HL-60 (cell line): Measurements from ENCODE around the gene HTRA1.

ENCODE experiments used
- DNase-seq, 2 experiments: peaks; one replicate each; pipeline ENCODE4 v3.0.0-alpha.2; 2010 to 2020; ENCODE audit warnings: low read depth in 1 of 2, low spot score in 1 of 2
- H3K27ac ChIP-seq: fragments of 250-450 bp; sonication (Bioruptor Pico); replicated peaks from 2 replicates; pipeline ENCODE4 v1.5.1; 2020; ENCODE audit warnings: mild to moderate bottlenecking, moderate library complexity
- H3K27me3 ChIP-seq: fragments of 250-450 bp; sonication (Bioruptor Pico); 2 replicates; pipeline ENCODE4 v1.5.1; 2021; ENCODE audit warnings: mild to moderate bottlenecking, moderate library complexity; ENCODE audit not compliant: insufficient read depth, poor library complexity, severe bottlenecking
- H3K4me3 ChIP-seq: replicated peaks from 2 replicates; pipeline ENCODE4 v1.5.1; 2011; ENCODE audit warnings: mild to moderate bottlenecking, control low read depth, low read length; ENCODE audit not compliant: insufficient read depth
- GABPA ChIP-seq: IDR thresholded peaks from 2 replicates; pipeline ENCODE4 v1.6.1; 2012; ENCODE audit warnings: low read depth
- POLR2AphosphoS5 ChIP-seq: IDR thresholded peaks from 2 replicates; pipeline ENCODE4 v1.6.1; 2012; ENCODE audit warnings: low read depth
- SPI1 ChIP-seq: IDR thresholded peaks from 2 replicates; pipeline ENCODE4 v1.6.1; 2012; ENCODE audit warnings: low read depth, mild to moderate bottlenecking, borderline replicate concordance
- TF ChIP-seq, protein P1 (sequence below): IDR thresholded peaks from 2 replicates; pipeline ENCODE4 v1.6.1; 2012; ENCODE audit warnings: low read depth; ENCODE audit not compliant: insufficient replicate concordance
- TF ChIP-seq, protein P2 (sequence below): IDR thresholded peaks from one replicate; pipeline ENCODE4 v1.5.1; 2011; ENCODE audit warnings: low read length, control low read depth, inconsistent platforms; ENCODE audit not compliant: insufficient read depth

HTRA1 gene

DNA sequence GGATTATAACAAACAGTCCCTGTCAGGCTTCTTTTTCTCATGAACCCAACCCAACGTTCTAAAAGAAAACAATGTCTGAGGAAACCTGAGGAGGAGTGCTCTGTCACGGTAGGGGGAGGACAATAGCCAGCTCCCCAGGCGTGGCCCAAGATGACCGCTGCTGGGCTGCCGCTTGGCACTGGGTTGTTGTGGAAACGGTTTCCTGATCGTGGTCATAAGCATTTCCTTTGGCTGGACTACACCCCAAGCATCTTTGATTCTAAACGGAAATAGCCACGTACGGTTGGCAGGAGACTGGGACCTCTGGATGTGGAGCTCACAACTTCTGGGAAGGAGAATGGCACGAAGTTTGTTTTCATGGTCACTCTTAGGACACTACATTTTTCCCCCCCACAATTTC, 68.8 kb downstream of the HTRA1 start:
- H3K27me3 ChIP-seq, result no peaks in the 10 kb centered on the region
- TF ChIP-seq, protein P1, sequence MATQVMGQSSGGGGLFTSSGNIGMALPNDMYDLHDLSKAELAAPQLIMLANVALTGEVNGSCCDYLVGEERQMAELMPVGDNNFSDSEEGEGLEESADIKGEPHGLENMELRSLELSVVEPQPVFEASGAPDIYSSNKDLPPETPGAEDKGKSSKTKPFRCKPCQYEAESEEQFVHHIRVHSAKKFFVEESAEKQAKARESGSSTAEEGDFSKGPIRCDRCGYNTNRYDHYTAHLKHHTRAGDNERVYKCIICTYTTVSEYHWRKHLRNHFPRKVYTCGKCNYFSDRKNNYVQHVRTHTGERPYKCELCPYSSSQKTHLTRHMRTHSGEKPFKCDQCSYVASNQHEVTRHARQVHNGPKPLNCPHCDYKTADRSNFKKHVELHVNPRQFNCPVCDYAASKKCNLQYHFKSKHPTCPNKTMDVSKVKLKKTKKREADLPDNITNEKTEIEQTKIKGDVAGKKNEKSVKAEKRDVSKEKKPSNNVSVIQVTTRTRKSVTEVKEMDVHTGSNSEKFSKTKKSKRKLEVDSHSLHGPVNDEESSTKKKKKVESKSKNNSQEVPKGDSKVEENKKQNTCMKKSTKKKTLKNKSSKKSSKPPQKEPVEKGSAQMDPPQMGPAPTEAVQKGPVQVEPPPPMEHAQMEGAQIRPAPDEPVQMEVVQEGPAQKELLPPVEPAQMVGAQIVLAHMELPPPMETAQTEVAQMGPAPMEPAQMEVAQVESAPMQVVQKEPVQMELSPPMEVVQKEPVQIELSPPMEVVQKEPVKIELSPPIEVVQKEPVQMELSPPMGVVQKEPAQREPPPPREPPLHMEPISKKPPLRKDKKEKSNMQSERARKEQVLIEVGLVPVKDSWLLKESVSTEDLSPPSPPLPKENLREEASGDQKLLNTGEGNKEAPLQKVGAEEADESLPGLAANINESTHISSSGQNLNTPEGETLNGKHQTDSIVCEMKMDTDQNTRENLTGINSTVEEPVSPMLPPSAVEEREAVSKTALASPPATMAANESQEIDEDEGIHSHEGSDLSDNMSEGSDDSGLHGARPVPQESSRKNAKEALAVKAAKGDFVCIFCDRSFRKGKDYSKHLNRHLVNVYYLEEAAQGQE, result no peak
- TF ChIP-seq GABPA (no peak), POLR2AphosphoS5 (no peak), SPI1 (no peak)
- TF ChIP-seq, protein P2, sequence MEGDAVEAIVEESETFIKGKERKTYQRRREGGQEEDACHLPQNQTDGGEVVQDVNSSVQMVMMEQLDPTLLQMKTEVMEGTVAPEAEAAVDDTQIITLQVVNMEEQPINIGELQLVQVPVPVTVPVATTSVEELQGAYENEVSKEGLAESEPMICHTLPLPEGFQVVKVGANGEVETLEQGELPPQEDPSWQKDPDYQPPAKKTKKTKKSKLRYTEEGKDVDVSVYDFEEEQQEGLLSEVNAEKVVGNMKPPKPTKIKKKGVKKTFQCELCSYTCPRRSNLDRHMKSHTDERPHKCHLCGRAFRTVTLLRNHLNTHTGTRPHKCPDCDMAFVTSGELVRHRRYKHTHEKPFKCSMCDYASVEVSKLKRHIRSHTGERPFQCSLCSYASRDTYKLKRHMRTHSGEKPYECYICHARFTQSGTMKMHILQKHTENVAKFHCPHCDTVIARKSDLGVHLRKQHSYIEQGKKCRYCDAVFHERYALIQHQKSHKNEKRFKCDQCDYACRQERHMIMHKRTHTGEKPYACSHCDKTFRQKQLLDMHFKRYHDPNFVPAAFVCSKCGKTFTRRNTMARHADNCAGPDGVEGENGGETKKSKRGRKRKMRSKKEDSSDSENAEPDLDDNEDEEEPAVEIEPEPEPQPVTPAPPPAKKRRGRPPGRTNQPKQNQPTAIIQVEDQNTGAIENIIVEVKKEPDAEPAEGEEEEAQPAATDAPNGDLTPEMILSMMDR, result no peak
- no peak overlapping the region for H3K4me3 ChIP-seq
- no peak overlapping the region for H3K27ac ChIP-seq
- DNase-seq, result no peak

DNA sequence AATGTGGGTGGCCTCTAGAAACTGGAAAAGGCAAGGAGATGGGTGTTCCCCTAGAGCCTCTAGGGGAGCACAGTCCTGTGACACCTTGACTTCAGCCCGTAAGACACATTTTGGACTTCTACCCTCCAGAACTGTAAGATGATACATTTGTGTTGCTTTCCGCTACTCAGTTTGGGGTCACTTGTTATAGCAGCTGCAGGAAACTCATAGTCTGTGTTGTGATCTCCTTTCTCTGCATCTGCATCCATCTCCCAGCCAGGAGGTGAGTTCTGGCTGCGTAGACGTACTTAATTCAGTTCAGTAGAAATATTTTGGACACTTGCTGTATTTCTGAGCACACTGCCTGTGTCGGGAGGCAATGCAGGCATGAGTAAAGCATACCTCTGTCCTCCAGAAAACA, 69.9 kb downstream of the HTRA1 start:
- DNase-seq, result no peak
- no peak overlapping the region for H3K4me3 ChIP-seq

DNA sequence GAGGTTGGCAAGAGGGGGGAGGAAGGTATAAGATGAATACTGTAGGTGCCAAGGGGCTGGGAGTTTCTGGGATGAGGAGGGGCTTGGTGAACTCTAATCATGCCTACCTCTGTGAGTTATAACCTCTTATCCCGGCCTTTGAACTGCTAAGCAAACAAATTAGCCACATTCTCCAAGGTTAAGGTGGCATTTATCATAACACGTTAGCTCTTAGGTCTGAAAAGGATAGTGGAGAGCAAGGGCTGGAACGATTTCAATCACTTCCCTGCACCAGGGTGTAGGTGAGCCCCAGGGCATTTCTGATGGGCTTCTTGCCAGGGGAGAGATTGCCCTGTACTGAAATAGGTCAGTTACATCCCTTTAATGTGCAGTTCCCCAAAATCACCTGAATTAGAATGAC, 70.6 kb downstream of the HTRA1 start:
- TF ChIP-seq, protein P1, result no peak
- TF ChIP-seq, protein P2, result no peak
- TF ChIP-seq SPI1, result no peak
- TF ChIP-seq GABPA, result no peak
- no peak for TF ChIP-seq POLR2AphosphoS5
- H3K27ac ChIP-seq, result no peak overlapping the region
- H3K27me3 ChIP-seq, result no peaks in the 10 kb centered on the region
- DNase-seq, result no peak
- no peak overlapping the region for H3K4me3 ChIP-seq

More for the DNA sequence above, 69.9 kb downstream of the HTRA1 start:
- TF ChIP-seq, protein P1, result no peak
- TF ChIP-seq, protein P2, result no peak
- no peak for TF ChIP-seq GABPA
- no peak for TF ChIP-seq SPI1
- no peak for TF ChIP-seq POLR2AphosphoS5
- Histone ChIP-seq H3K27ac (no peak overlapping the region), H3K27me3 (no peaks in the 10 kb centered on the region)
